HG03139 (cell line): ENCODE data around the gene XRCC5.
"Not testable (repeated sequence)": the region's sequence is repeated elsewhere in the genome, so short reads cannot be mapped to it uniquely, and the experiment has no call there.

Experiments used
- ATAC-seq: cut with Tn5 transposase; IDR thresholded peaks from one replicate; pipeline ENCODE4 v1.9.1; 2021; ENCODE audit not compliant: unreplicated experiment

Gene XRCC5

DNA sequence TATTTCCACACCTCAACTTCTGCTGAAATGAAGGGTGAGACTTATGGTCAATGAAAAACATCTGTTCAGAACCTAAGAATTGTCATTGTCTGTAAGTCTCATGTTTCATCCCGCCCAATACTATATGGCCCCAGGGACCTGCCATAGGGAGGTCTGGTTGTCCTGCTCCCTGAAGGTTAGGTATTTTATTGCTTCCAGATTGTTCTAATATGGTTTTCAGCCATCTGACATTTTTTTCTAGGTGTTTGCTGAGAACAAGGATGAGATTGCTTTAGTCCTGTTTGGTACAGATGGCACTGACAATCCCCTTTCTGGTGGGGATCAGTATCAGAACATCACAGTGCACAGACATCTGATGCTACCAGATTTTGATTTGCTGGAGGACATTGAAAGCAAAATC lies 7.3 kb downstream of the XRCC5 start:
- no peak for ATAC-seq

- ATAC-seq = no peak
These were observed 8.6 kb downstream of the XRCC5 start for GRCh38 chr2:216117561-216118340.

- no peak for ATAC-seq
These were observed 9.3 kb downstream of the XRCC5 start for GRCh38 chr2:216118474-216118873.

GRCh38 chr2:216119146-216119545 lies 10.0 kb downstream of the XRCC5 start:
- ATAC-seq = no peak

- ATAC-seq = no peak
These were observed 10.8 kb downstream of the XRCC5 start for GRCh38 chr2:216119986-216120385.

- ATAC-seq = no peak
These were observed 12.1 kb downstream of the XRCC5 start for GRCh38 chr2:216121255-216121654.

DNA sequence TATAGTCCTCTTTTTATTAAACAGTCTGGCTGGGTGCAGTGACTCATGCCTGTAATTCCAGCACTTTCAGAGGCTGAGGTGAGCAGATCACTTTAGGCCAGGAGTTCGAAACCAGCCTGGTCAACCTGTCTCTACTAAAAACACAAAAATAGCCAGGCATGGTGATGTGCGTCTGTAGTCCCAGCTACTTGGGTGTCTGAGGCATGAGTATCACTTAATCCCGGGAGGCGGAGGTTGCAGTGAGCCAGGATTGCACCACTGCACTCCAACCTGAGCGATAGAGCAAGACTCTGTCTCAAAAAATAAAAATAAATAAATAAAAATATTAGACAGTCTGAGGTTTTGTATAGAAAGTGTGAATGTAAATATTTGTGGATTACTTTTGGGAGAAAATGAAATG lies 17.8 kb downstream of the XRCC5 start:
- no peak for ATAC-seq

GRCh38 chr2:216130346-216130971 lies 21.3 kb downstream of the XRCC5 start:
- no peak for ATAC-seq

DNA sequence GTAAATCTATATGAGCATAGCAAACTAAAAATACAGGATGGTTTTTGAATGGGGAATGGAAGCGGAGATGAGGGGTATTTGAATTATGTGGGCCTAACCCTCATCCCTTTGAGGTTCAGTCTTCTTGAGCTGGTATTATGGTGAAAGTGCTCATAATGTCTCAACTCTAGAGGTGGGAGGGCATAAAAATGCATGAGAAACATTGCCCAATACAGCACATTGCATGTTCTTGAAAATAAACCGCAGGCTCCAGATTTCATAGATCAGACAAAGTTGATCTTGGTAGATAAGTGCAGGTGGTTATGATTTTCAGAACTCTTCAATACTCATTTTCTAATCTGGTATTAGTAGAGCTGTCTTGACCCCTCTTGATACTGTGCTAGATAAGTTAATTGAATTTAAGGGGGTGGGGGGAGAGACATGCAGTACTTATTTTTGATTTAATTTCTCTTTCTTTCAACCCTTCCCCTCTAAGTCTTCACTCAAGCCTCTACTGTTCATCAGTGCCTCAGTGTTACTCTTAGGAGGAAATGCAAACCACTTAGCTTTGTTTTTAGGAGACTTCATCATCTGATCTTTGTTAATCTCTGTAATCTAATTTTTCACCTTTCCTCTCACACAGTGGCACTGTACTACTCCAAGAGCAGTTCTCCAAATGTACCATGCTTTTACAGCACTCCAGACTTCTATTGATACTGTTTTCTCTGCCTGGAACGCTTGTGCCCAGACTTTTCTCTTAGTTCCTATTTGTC lies 22.2 kb downstream of the XRCC5 start:
- ATAC-seq = no peak

- no peak for ATAC-seq
These were observed 23.4 kb downstream of the XRCC5 start for GRCh38 chr2:216132585-216132984.

DNA sequence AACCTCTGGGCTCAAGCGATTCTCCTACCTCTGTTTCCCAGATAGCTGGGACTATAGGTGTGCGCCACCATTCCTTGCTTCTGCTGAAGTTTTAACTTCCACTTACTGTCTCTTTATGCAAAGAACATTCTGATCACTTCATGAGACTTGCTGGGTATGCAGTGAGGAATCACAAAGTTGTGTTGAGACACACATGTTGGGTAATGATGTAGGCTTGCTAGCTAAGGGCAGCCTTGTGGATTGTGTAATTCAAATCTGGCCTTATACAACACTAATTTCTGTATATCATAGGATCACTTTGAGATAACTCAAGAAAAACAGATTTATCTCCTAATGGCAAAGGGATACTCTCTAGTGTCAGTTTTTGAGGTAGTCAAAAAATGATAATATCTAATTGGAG lies 24.2 kb downstream of the XRCC5 start:
- no peak for ATAC-seq

GRCh38 chr2:216134958-216135541 lies 25.9 kb downstream of the XRCC5 start:
- no peak for ATAC-seq

DNA sequence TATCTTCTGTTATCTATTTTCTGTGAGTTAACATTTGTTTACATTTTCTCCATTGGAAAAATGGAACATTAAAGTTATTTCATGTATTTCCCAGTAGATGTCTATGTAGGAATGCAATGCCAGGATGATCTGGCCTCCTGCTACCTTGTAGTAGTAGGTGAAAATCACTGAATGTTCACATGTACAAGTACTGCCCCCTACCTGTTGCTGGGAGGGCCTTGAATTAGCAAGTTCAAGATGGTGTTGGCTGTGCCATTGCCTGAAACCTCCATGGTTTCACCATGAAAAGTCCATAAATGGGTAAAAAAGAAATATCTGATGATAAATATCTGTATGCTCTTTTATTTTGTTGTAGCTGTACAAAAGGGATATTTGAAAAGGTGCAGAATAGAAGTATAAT lies 30.7 kb downstream of the XRCC5 start:
- ATAC-seq = no peak

GRCh38 chr2:216141516-216141915 lies 32.4 kb downstream of the XRCC5 start:
- ATAC-seq = not testable (repeated sequence)

- peak; percentile 98 for ATAC-seq
These were observed 33.4 kb downstream of the XRCC5 start for GRCh38 chr2:216142540-216142939.

GRCh38 chr2:216144372-216144771 lies 35.2 kb downstream of the XRCC5 start:
- ATAC-seq = no peak

GRCh38 chr2:216144857-216145256 lies 35.7 kb downstream of the XRCC5 start:
- ATAC-seq = no peak

DNA sequence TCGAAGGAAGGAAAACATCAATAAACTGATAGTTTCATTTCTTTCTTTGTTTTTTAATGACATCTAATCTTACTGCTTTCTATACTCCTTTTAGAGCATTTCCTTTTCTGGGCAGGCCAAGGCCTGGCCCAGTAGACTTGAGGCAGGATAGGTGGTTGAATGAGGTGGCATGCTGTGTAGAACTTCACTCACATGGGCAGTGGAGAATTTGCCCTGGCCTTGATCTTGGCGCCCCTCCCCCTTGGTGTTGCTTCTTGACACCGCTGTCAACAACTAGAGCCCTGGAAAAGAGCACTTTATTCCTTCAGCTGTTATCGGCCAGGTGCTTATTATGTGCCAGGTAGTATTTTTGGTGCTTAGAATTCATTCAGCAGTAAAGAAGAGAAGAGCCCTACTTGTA lies 37.4 kb downstream of the XRCC5 start:
- ATAC-seq = no peak

- no peak for ATAC-seq
These were observed 38.3 kb downstream of the XRCC5 start for GRCh38 chr2:216147172-216148131.

DNA sequence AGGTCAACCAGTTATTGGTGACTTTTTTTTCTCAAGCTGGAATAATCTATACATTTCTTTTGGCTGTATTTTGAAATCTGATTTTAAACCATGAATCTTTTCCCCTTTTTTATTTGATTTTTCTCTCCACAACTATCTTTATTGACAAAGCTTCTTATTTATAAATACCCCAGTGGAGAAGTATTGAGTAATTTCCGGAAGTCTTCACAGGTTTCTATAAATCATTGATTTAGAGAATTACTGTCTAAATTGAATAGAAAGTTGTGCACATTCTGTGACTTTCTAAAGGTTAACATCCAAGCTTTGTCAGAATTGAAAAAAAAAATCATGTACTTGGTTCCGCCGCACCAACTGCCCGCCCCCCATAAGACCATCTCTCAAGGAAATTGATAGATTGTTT lies 39.8 kb downstream of the XRCC5 start:
- ATAC-seq = no peak
